ENCODE data around the gene RC3H2.
"Not testable (repeated sequence)": the region's sequence is repeated elsewhere in the genome, so short reads cannot be mapped to it uniquely, and the experiment has no call there.

RC3H2 gene

DNA sequence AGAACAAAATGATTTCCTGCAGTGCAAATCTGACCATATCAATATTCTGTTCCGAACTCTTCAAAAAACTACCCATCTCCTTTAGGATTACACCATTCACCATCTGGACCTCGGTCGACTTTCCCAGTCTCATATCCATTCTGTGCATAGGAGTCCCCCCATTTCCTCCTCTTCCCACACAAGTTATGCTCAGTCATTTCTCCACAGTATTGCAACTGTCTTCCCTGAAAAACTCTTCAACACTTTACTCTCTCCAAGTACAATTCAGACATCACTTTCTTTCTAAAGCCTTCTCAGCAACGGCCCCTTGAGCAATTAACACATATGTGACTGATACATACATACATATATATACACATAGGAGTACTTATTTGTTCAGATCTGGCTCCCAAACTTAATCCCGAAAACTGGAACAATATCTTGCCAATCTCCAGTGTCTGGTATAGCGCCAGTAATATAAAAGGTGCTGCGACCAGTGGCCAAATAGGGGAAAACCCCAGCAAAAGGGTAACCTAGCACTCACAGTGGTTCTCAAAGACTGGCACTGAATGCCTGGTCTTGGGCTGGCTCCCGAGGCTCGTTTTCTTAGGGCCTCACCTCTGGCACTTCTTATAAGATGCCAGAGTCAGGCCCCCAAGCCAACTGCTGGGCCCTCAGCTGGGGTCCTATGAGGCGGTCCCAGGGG lies 25.5 kb upstream of the RC3H2 start:
- intact Hi-C loops (cut with DNase I) = no loop called here
- no peak for DNase-seq

DNA sequence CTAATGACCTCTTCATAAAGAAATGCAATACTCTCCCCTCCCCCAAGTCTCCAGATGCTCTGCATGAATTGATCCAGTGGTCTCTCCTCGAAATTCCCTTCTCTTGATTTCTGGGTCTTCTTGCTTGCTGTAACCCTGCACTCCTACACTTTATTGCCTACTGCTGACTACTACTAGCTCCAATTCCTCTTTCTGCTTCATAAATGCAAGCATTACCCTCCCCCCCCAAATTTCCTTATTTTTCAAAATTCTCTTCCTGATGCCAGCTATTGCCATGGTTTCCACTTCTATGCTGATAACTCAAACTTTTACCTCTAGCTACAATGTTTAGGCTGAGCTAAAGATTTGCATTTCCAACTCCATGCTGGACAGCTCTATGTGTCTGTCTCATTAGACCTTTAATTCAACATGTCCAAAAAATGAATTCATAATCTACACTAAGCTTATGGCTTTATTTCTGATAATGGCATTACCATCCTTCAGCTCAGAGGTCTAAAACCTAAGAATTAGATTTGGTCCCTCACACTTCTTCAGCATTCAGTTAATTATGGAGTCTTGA lies 24.7 kb upstream of the RC3H2 start:
- intact Hi-C loops (cut with DNase I) = no loop called here
- DNase-seq = no peak

DNA sequence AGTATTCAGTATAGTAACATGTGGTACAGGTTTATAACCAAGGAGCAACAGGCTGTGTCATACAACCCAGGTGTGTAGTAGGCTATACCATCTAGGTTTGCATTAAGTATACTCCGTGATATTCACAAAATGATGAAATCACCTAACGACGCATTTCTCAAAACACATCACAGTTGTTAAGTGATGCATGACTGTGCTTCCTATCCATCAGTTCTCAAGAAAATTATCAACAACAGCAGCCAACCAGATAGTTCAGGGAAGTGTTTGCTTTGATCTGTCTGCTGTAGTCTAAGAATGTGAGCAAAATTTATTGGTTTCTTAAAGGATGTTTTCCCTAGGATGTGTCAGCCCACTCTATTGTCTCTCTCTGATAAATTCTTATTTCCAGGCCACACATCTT lies 18.8 kb upstream of the RC3H2 start:
- intact Hi-C loops (cut with DNase I) = no loop called here
- DNase-seq = no peak

DNA sequence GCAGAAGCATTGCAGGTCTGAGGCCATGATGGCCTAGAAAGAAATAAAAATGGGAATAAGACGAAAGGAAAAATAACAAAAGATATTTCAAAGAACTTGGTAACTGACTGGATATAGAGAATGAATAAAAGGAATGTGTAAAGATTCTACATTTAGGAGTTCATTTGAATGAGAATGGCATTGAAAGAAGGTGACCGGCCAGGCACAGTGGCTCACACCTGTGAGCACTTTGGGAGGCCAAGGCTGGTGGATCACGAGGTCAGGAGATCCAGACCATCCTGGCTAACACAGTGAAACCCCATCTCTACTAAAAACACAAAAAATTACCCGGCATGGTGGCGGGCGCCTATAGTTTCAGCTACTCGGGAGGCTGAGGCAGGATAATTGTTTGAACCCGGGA lies 17.6 kb upstream of the RC3H2 start:
- no peak for DNase-seq
- intact Hi-C loops (cut with DNase I) = no loop called here

- no peak for DNase-seq
- intact Hi-C loops (cut with DNase I) = no loop called here
Measured at GRCh38 chr9:122918310-122918709, 13.2 kb upstream of the RC3H2 start.

DNA sequence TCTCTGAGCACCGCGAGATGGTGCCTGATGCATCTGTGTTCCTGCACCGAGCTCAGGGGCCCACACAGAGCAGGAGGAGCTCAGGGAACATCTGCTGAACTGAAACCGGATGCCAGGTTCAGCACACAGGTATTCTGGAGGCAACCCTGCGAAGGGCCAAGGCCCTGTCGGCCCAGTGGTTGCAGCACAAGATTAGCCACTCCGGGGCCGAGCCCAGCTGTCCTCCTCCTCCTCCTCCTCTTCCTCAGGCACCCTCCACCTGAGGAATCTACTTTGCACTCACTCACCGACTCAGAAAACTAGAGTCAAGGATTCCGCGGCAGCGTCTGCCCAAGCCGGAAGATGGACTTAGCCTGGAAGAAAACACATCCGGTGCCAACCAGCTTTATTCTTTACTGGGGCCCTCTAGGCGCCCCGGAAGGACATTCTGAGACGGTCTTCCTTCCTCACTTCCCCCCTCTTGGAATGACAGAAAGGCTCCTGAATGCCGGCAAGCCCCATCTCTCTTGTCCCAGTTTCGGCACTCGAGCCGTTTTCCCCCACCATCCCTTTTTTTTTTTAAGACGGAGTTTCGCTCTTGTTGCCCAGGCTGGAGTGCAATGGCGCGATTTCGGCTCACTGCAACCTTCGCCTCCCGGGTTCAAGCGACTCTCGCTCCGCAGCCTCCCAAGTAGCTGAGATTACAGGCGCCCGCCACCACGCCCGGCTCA lies 8.0 kb upstream of the RC3H2 start, which contains the start of gene ZBTB6:
Gene ZBTB6, minus strand, starts transcription at position 360 of the 710 bp plus-strand sequence. CDS start 1,251 bp downstream, outside the sequence.
- DNase-seq = peak; percentile 75 to 97 (median 86)
- intact Hi-C loops (cut with DNase I) = no loop called here

GRCh38 chr9:122912671-122912963 lies 7.5 kb upstream of the RC3H2 start:
- intact Hi-C loops (cut with DNase I) = no loop called here
- no peak for DNase-seq

GRCh38 chr9:122906122-122906521 lies 963 bp upstream of the RC3H2 start:
- not testable (repeated sequence) for DNase-seq
- intact Hi-C loops (cut with DNase I) = loop anchor here (10.0 kb wide), 3 partner anchors 89 to 811 kb away; partner anchors contain the start of genes CRB2 and TTLL11

DNA sequence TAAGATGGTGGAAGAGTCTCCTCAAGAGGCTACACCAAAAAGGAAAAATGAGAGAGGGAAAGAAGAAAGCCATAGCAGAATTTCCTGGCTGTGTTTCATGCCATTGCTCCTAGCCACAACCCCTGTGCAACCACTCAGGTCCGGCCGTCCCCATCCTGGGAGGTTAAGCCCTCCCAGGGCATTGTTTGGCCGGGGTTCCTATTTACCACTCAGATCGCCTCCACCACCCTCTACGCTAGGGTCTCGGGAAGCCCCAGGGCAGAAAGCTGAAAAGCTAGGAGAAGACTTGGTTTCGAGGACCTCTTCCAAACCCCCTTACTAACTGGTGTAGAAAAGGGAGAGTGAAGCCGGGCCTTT lies 715 bp downstream of the RC3H2 start:
- DNase-seq = peak in 3 of 10 donors; percentile 14 to 84 (median 16)
- intact Hi-C loops (cut with DNase I) = loop anchor here (10.0 kb wide), 3 partner anchors 90 to 810 kb away; partner anchors contain the start of genes CRB2 and TTLL11

GRCh38 chr9:122900791-122901190 lies 4.4 kb downstream of the RC3H2 start:
- intact Hi-C loops (cut with DNase I) = loop anchor here (10.0 kb wide), 3 partner anchors 94 to 806 kb away; partner anchors contain the start of genes CRB2 and TTLL11
- DNase-seq = no peak

GRCh38 chr9:122897969-122898368 lies 7.2 kb downstream of the RC3H2 start:
- intact Hi-C loops (cut with DNase I) = no loop called here
- DNase-seq = no peak

GRCh38 chr9:122888480-122888879 lies 16.7 kb downstream of the RC3H2 start:
- intact Hi-C loops (cut with DNase I) = no loop called here
- no peak for DNase-seq

DNA sequence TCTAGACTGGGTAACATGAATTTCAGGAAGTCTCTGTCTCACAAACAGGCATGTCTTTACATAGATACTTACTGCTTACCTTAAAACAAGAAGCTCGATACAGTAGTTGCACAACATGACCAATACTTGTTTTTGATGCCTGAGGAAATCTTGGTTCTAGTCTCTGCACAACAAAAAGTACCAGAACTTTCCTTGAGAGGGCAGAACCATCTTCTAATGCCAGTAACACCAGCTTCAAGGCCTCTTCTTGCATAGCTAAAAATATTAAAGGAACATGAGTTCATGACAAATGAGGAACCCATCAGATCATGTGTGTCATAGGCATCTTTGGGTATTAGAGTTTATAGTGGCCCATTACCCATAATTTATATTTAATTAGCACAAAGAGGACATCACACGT lies 22.0 kb downstream of the RC3H2 start:
- no peak for DNase-seq
- intact Hi-C loops (cut with DNase I) = no loop called here

- intact Hi-C loops (cut with DNase I) = no loop called here
- no peak for DNase-seq
Measured at GRCh38 chr9:122879443-122879842, 25.7 kb downstream of the RC3H2 start.

- DNase-seq = no peak
- intact Hi-C loops (cut with DNase I) = no loop called here
Measured at GRCh38 chr9:122875523-122875922, 29.6 kb downstream of the RC3H2 start.

DNA sequence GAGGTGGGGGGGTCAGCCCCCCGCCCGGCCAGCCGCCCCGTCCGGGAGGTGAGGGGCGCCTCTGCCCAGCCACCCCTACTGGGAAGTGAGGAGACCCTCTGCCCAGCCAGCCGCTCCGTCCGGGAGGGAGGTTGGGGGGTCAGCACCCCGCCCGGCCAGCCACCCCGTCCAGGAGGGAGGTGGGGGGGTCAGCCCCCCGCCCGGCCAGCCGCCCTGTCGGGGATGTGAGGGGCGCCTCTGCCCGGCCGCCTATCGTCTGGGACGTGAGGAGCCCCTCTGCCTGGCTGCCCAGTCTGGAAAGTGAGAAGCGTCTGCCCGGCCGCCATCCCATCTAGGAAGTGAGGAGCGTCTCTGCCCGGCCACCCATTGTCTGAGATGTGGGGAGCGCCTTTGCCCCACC lies 37.9 kb downstream of the RC3H2 start:
- intact Hi-C loops (cut with DNase I) = not testable (repeated sequence)

GRCh38 chr9:122866079-122866478 lies 39.1 kb downstream of the RC3H2 start:
- intact Hi-C loops (cut with DNase I) = no loop called here

More for the DNA sequence above, 37.9 kb downstream of the RC3H2 start:
- DNase-seq = not testable (repeated sequence)

GRCh38 chr9:122865300-122865699 lies 39.9 kb downstream of the RC3H2 start:
- no peak for DNase-seq
- intact Hi-C loops (cut with DNase I) = no loop called here

More at GRCh38 chr9:122866079-122866478, 39.1 kb downstream of the RC3H2 start:
- no peak for DNase-seq

- no peak for DNase-seq
- intact Hi-C loops (cut with DNase I) = no loop called here
Measured at GRCh38 chr9:122863407-122863806, 41.8 kb downstream of the RC3H2 start.

- DNase-seq = no peak
- intact Hi-C loops (cut with DNase I) = no loop called here
Measured at GRCh38 chr9:122860319-122861142, 44.6 kb downstream of the RC3H2 start.

DNA sequence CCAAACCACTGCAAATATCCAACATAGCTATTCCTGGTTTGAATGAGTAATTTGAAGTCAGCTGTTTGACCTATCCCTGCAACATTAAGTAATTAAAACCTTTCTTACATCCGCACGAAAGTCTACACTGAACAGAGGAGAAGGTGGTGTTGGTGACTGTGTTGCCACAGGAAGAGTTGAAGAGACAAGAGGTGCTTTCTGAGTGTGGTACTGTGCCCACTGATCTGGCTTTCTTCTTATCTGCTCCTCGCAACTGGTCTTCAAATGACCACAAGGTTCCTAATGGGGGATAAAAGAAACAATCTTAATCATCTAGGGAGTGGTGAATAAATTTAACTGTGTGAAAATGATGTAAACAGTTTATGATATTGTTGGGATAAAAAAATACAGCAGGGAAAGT lies 47.3 kb downstream of the RC3H2 start:
- intact Hi-C loops (cut with DNase I) = no loop called here

More for the DNA sequence above, 47.3 kb downstream of the RC3H2 start:
- no peak for DNase-seq

All from posterior cingulate gyrus (tissue), 11 donors.